Measurements from ENCODE around the gene FAM89B. TPM values are rescaled to one million over a fixed set of nuclear protein-coding genes. Genes with fewer than 3 reads are reported as not detected.
A peak's percentile ranks its signal among the peaks of the same experiment; 100 is the strongest.
"Not testable (repeated sequence)": the region's sequence is repeated elsewhere in the genome, so short reads cannot be mapped to it uniquely, and the experiment has no call there.

The FAM89B gene
- total RNA-seq, 2 donors from 2014 or later = 41.2 to 44.4 TPM

DNA sequence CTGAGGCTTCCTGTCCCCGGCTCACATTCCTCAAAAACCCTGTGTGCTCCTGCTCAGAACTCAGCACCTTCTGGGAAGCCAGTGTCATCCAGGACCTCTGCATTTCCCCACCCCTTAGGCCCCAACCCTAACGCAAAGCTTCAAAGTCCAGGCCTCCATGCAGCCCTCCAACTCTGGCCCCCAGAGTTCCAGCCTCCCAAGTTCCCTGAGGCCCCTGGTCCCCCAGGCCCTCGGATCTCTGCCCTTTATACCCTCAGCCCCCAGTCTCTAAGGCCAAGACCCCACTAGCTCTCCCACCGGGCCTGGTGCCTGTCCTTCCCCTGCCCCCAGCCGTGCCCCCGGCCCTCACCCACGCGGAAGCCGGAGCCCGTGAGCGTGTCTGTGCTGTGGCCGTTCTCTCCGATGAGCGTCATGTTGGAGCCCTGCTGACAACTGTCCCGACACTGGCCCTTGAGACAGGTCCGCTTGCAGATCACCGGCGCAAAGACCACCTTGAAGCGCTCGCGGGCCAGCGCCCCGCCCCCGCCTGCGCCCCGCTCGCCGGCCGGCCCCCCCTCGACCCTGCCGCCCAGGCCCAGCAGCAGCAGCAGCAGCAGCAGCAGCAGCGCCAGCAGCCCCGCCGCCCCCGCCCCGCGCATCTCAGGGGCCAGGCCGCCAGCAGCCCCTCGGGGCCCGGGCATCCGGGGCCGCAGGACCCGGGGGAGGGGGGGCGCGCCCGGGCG is 14.9 kb upstream of the FAM89B start:
- Mint-ChIP-seq H3K4me1 (peaks cover 53% of the 10 kb centered on the region), H3K27ac (peak overlapping the region; percentile 96), H3K4me3 (peak overlapping the region; percentile 91), H3K27me3 (no peaks in the 10 kb centered on the region), H3K36me3 (ENCODE audit: low read depth) (no peaks in the 10 kb centered on the region)
- H3K9me3 ChIP-seq (ENCODE audit: control insufficient read depth, low read length, poor library complexity, severe bottlenecking) = no peaks in the 10 kb centered on the region
- DNase-seq (no peak), ATAC-seq (no peak)

DNA sequence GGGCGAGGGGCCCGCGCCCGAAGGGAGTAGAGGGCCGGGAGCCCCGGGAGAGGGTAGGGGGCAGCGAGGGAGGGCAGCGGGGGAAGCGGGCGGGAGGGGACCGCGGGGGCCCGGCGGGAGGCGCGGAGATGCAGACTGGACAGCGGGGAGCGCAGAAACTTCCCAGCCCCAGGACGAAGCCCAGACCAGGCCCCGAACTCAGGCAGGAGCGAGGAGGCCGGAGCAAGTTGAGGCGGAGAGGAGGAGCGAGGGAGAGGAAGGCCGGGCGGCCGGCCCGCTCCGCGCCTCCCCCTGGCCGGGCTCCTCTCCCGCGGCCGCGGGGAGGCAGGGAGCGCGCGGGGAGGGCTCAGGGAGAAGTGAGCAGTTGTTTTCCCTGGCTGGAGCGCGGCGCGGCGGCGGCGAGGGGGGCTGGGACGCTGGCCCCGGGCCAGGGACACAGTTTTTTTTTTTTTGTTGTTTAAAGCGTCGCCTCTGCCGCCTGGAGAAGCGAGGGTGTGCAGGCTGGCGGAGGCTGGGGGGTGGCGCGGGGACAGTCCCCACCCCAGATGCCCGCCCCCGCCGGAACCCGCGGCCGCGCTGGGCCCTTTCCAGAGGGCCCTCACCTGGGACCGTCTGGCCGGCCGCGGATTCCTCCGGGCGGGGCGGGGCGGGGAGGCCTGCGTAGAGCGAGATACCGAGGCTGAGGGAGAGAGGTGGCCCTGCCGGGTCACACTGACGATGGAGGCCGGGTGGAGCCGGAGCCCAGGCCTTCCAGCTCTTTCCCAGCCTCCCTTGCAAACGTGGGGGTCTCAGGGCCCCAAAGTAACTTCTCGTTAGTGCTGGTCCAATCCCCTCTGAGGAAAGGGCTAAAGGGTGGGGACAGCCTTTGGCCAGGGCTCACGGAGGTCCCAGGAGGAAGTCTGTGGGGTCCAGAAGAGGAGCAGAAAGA is 14.1 kb upstream of the FAM89B start, which contains the start of gene LTBP3:
LTBP3 (minus strand) TSS at position 358 of the 928 bp plus-strand sequence. CDS start 400 bp downstream, outside the sequence.
- ATAC-seq (peak; percentile 56), DNase-seq (peak in 2 of 3 donors; percentile 39 to 46)
- Mint-ChIP-seq H3K36me3 (ENCODE audit: low read depth) (no peaks in the 10 kb centered on the region), H3K4me3 (peak within 1 kb of the TSS; percentile 91), H3K27me3 (no peaks in the 10 kb centered on the region), H3K27ac (peak within 1 kb of the TSS; percentile 96), H3K4me1 (peaks cover 49% of the 10 kb centered on the region)
- no peaks in the 10 kb centered on the region for H3K9me3 ChIP-seq (ENCODE audit: control insufficient read depth, low read length, poor library complexity, severe bottlenecking)

DNA sequence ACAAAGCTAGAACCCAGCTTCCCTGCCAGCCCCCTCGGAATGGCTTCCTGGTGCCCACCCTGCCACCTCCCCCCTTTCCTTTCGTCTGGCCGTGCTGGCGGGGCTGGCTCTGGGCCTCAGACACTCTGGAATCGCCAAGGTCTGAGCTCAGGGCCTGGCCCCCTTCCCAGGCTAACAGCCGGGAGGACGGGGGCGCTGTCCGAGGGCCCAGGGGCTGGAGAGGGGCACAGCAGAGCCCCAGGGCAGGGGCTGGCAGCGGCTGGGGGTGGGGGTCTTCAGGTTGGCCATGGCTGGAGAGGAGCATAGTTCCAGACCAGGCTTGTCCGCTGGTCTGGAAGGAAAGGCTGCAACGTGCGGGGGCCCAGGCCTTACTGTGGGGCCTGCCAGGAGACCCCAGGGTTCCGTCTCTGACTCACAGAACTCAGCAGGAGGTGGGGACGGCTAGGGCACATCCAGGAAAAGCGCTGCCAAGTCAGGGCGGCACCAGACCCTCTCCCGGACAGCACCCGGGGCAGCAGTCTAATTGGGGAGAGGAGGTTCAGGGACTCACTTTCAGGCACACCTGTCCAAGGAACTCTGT is 13.3 kb upstream of the FAM89B start:
- DNase-seq (no peak), ATAC-seq (no peak)
- Mint-ChIP-seq H3K4me3 (peak overlapping the region; percentile 77), H3K4me1 (peaks cover 50% of the 10 kb centered on the region), H3K27ac (peak overlapping the region; percentile 96), H3K36me3 (ENCODE audit: low read depth) (no peaks in the 10 kb centered on the region), H3K27me3 (no peaks in the 10 kb centered on the region)
- no peaks in the 10 kb centered on the region for H3K9me3 ChIP-seq (ENCODE audit: control insufficient read depth, low read length, poor library complexity, severe bottlenecking)

DNA sequence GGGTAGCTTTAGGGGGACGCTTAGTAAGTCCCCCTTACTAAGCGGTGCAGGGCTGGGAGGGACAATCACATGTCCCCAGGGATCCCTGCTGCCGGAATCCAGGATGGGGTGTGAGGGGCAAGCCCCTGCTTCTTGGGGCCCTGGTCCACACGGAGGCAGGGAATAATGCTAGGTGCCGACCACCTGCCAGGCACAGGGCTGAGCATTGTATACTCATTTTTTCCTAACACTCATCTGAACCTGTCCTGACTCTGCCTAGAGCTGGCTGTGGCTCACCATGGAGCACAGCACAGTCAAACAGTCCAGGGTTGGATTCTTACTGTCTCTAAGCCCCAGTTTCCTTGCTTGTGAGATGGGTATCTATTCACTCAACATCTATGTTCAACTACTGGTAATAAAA is 12.8 kb upstream of the FAM89B start:
- ATAC-seq (no peak), DNase-seq (no peak)
- Mint-ChIP-seq H3K4me3 (peak overlapping the region; percentile 77), H3K36me3 (ENCODE audit: low read depth) (no peaks in the 10 kb centered on the region), H3K4me1 (peaks cover 46% of the 10 kb centered on the region), H3K27ac (peak overlapping the region; percentile 96), H3K27me3 (no peaks in the 10 kb centered on the region)
- H3K9me3 ChIP-seq (ENCODE audit: control insufficient read depth, low read length, poor library complexity, severe bottlenecking) = no peaks in the 10 kb centered on the region

DNA sequence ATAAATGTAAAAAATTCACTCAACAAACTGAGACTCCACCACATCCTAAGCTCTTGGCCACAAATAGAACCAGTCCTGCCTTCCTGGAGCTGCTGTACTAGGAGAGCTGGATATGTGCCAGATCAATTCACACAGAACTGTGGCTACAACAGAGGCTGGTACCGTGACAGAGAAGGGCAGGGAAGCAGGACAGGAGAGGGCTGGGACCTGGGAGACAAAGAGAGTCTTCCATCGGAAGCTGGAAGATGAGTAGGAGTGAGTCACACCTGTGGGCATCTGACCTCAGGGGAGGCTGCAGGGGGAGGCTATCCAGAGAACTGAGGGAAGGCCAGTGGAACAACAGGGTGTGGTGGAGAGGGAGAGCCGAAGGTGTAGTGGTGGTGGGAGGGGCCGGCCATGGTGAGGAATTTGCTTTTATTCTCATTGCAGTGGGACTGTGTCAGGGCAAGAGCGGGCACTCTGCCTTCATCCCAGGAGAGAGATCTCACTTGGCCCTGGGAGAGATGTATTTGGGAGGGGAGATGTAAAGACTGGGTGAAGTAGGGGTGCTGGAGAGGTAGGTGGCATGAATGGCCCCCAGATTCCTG is 12.3 kb upstream of the FAM89B start:
- Mint-ChIP-seq H3K36me3 (ENCODE audit: low read depth) (no peaks in the 10 kb centered on the region), H3K27ac (peak overlapping the region; percentile 96), H3K4me1 (peaks cover 43% of the 10 kb centered on the region), H3K4me3 (peak overlapping the region; percentile 49), H3K27me3 (no peaks in the 10 kb centered on the region)
- ATAC-seq (no peak), DNase-seq (no peak)
- H3K9me3 ChIP-seq (ENCODE audit: control insufficient read depth, low read length, poor library complexity, severe bottlenecking) = no peaks in the 10 kb centered on the region

DNA sequence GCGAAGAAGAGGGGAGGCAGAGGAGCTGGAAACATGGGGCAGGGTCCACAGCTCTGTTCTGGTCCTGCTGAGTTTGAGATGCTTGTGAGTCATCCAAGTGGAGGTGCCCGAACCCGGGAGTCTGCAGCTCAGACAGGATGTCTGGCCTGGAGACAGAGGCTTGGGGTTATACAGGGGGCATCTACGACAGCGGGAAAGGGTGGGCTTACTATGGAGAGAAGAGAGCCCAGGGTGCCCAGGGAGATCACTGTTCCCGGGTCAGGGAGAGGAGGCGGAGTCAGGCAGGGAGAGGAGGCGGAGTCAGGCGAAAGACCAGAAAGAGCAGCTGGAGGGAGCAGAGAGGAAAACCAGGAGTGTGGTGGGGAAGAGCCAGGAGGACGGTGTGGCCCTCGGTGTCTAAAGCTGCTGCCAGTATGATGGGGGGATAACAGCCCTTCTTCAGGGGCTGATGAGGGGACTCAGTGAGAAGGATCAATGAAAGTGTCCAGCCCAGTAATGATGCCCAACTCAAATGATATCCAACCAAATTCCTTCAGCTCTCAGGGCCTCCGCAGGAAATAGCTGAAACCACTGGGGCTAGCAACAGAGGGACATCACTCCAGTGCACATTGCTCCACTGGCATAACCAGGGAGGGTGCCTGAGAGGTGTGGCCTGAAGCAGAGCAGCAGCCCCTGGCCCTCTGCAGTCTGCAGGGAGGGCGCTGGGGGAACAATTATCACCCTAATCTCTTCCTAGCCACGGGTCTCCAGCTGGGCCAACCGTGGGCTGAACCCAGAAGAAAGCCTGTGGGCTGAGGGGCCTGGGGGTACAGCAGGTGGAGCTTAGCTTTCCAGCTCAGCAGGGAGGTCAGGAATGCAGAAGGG is 11.6 kb upstream of the FAM89B start:
- Mint-ChIP-seq H3K4me3 (peak overlapping the region; percentile 49), H3K27ac (peak overlapping the region; percentile 96)
- DNase-seq = no peak

DNA sequence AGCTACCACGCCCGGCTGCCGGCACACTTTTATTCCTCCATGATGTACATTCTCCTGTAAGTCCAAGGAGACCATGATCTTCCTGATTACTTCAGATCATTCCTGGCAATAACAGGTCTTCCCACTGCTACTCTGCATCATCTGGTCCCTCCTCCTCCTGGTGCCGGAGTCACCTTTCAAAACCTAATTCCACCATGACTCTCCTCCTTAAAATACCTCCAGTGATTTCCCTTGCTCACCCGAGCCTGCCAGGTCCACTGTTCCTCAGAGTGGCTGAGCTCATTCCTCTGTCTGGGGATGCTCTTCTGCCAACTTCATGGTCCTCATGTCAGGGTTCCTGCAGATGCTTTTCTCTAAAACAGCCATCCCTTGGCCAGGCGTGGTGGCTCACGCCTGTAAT is 10.3 kb upstream of the FAM89B start:
- H3K27me3 Mint-ChIP-seq = no peaks in the 10 kb centered on the region
- H3K36me3 Mint-ChIP-seq (ENCODE audit: low read depth) = no peaks in the 10 kb centered on the region
- H3K4me3 Mint-ChIP-seq = peak overlapping the region; percentile 67
- no peaks in the 10 kb centered on the region for H3K9me3 ChIP-seq (ENCODE audit: control insufficient read depth, low read length, poor library complexity, severe bottlenecking)
- peaks cover 37% of the 10 kb centered on the region for H3K4me1 Mint-ChIP-seq
- no peak overlapping the region for H3K27ac Mint-ChIP-seq
- DNase-seq = no peak
- ATAC-seq = no peak

More for the DNA sequence above, 11.6 kb upstream of the FAM89B start:
- Mint-ChIP-seq H3K27me3 (no peaks in the 10 kb centered on the region), H3K36me3 (ENCODE audit: low read depth) (no peaks in the 10 kb centered on the region), H3K4me1 (peaks cover 42% of the 10 kb centered on the region)
- H3K9me3 ChIP-seq (ENCODE audit: control insufficient read depth, low read length, poor library complexity, severe bottlenecking) = no peaks in the 10 kb centered on the region
- ATAC-seq = no peak

DNA sequence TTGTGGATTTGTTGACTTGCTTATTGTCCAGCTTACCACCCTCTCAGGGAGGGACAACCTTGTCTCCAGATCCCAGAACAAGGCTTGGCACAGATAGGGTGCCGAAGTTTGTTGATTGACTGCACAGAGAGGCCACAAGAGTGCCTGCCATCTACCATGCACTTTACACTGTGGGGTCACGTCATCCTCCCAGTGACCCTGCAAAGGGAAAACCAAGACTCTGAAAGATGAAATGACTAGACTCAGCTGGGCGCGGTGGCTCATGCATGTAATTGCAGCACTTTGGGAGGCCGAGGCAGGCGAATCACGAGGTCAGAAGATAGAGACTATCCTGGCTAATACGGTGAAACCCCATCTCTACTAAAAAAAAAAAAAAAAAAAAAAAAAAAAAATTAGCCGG is 9.6 kb upstream of the FAM89B start:
- H3K27ac Mint-ChIP-seq = no peak overlapping the region
- peaks cover 32% of the 10 kb centered on the region for H3K4me1 Mint-ChIP-seq
- H3K36me3 Mint-ChIP-seq (ENCODE audit: low read depth) = no peaks in the 10 kb centered on the region

DNA sequence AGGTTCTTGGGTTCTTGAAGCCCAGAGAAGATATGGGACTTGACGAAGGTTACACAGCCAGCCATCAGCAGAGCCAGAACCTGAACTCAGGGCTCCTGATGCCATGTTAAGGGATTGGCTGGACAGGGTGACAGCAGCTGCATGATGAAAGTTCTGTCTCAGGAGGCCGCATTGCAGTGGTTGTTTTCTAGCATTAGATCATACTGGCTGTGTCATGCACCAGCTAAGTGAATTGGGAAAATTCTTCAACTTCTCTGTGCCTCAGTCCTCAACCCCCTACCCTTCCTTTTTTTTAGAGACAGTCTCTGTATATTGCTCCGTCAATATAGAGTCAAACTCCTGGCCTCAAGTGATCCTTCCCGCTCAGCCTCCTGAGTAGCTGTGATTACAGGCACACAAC is 8.7 kb upstream of the FAM89B start:
- DNase-seq (no peak), ATAC-seq (no peak)
- H3K27me3 Mint-ChIP-seq = no peaks in the 10 kb centered on the region
- H3K9me3 ChIP-seq (ENCODE audit: control insufficient read depth, low read length, poor library complexity, severe bottlenecking) = no peaks in the 10 kb centered on the region
- no peaks in the 10 kb centered on the region for H3K36me3 Mint-ChIP-seq (ENCODE audit: low read depth)
- peak overlapping the region; percentile 99 for H3K27ac Mint-ChIP-seq
- no peak overlapping the region for H3K4me3 Mint-ChIP-seq
- peaks cover 36% of the 10 kb centered on the region for H3K4me1 Mint-ChIP-seq

More for the DNA sequence above, 9.6 kb upstream of the FAM89B start:
- DNase-seq (no peak), ATAC-seq (no peak)
- Mint-ChIP-seq H3K27me3 (no peaks in the 10 kb centered on the region), H3K4me3 (no peak overlapping the region)
- no peaks in the 10 kb centered on the region for H3K9me3 ChIP-seq (ENCODE audit: control insufficient read depth, low read length, poor library complexity, severe bottlenecking)

DNA sequence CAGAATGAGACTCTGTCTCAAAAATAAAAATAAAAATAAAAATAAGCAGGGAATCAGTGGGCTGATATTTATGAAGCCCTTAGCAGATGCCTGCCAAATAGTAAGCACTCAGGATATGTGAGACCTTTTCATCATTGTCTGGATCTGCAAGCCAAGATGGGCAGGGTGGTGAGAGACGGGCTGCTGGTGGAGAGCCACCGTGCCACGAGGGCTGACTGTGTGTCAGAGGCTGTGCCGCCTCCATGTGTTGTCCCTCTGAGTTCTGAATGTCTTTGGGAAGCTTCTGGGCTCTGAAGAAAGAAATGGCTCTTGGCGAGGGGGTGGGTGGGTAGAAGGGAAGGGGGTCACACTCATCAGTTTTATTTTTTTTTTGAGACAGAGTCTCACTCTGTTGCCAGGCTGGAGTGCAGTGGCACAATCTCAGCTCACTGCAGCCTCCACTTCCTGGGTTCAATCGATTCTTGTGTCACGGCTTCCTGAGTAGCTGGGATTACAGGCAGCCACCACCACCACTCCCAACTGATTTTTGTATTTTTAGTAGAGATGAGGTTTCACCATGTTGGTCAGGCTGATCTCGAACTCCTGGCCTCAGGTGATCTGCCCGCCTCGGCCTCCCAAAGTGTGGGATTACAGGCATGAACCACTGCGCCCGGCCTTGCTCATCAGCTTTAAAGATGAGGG is 7.3 kb upstream of the FAM89B start:
- not testable (repeated sequence) for H3K36me3 Mint-ChIP-seq (ENCODE audit: low read depth); H3K27me3 Mint-ChIP-seq; H3K9me3 ChIP-seq (ENCODE audit: control insufficient read depth, low read length, poor library complexity, severe bottlenecking); DNase-seq; ATAC-seq
- peak overlapping the region; percentile 75 for H3K4me3 Mint-ChIP-seq
- peaks cover 44% of the 10 kb centered on the region for H3K4me1 Mint-ChIP-seq
- peak overlapping the region; percentile 99 for H3K27ac Mint-ChIP-seq

DNA sequence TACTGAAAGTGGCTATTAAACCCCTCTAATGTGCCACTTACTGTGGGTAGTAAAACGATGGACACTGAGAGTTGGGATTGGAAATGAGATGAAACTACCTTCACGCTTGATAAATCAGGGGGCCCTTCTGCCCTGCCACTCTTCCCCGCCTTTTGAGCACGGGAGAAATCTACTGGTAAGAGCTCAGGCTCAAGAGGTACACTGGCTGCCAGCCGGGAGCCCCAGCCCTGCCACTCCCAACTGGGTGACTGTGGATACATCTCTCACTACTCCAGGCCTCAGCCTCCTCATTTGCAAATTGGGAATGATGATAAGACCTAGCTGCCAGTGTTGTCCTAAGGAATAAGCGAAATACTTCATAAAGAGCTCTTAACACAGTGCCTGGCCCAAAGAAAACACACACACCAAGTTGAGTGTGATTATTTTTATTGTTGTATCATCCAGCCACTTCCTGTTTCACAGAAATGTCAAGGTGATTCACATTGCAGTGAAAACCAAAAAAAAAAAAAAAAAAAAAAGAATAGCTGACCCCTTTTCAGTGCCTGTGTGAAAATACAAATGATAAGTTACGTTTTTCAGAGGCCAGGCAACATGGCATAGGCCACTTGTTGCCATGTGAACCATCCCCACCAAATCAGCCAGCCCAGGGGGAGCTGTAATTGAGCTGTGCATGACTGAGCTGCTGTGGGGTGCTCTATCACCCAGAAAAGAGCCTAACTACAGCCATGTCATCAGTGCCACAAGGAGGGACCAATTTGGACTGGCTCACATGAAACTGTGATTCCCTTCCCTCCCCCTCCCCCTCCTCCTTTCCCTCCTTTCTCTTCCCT is 6.5 kb upstream of the FAM89B start:
- Mint-ChIP-seq H3K27ac (peak overlapping the region; percentile 99), H3K4me1 (peaks cover 45% of the 10 kb centered on the region), H3K4me3 (peak overlapping the region; percentile 75), H3K27me3 (no peaks in the 10 kb centered on the region), H3K36me3 (ENCODE audit: low read depth) (peaks cover 2% of the 10 kb centered on the region)
- no peaks in the 10 kb centered on the region for H3K9me3 ChIP-seq (ENCODE audit: control insufficient read depth, low read length, poor library complexity, severe bottlenecking)
- ATAC-seq = peak; percentile 18
- peak in 1 of 3 donors; percentile 46 for DNase-seq
